K562 (cell line): Measurements from ENCODE around the gene PCYT1A. TPM values are rescaled to one million over a fixed set of nuclear protein-coding genes. Genes with fewer than 3 reads are reported as not detected.

Source experiments
- ADNP ChIP-seq: fragments of 200-800 bp; sonication (Bioruptor generic); IDR thresholded peaks from 2 replicates; pipeline ENCODE4 v1.6.1; 2016; ENCODE audit warnings: missing genetic modification characterization, missing compliant biosample characterization
- ARNT ChIP-seq, 2 experiments: fragments of 450-650 bp; IDR thresholded peaks; 2 replicates each; pipeline ENCODE4 v1.6.1; 2016; ENCODE audit warnings: mild to moderate bottlenecking in 1 of 2
- C11orf30 ChIP-seq: fragments of 450-650 bp; IDR thresholded peaks from 2 replicates; pipeline ENCODE4 v1.6.1; 2016; ENCODE audit warnings: low read depth, mild to moderate bottlenecking
- DPF2 ChIP-seq: fragments of 450-650 bp; IDR thresholded peaks from 2 replicates; pipeline ENCODE4 v1.6.1; 2016
- FOSL1 ChIP-seq: fragments of 200-800 bp; sonication (Bioruptor generic); conservative IDR thresholded peaks from 2 replicates; pipeline ENCODE4 v1.6.1; 2016; ENCODE audit warnings: missing genetic modification characterization, missing compliant biosample characterization
- FOXJ2 ChIP-seq: fragments of 200-800 bp; sonication (Bioruptor generic); IDR thresholded peaks from 2 replicates; pipeline ENCODE4 v1.6.1; 2016; ENCODE audit warnings: missing genetic modification characterization, missing compliant biosample characterization
- HDAC8 ChIP-seq: fragments of 450-650 bp; IDR thresholded peaks from 2 replicates; pipeline ENCODE4 v1.6.1; 2016; ENCODE audit warnings: mild to moderate bottlenecking, missing genetic modification characterization, moderate library complexity, missing compliant biosample characterization
- HMGN3 ChIP-seq: IDR thresholded peaks from 2 replicates; pipeline ENCODE4 v1.6.1; 2011; ENCODE audit warnings: borderline replicate concordance, low read depth, mild to moderate bottlenecking, mixed read lengths, low read length; ENCODE audit not compliant: insufficient read length; ENCODE audit errors: extremely low read depth
- HNRNPL ChIP-seq: fragments of 200-400 bp; formaldehyde crosslinking; IDR thresholded peaks from 2 replicates; pipeline ENCODE4 v1.6.1; 2017; ENCODE audit warnings: low read depth, mild to moderate bottlenecking, low read length
- HOXB6 ChIP-seq: fragments of 250-450 bp; sonication (Bioruptor Pico); IDR thresholded peaks from 2 replicates; pipeline ENCODE4 v1.5.1; 2022; ENCODE audit warnings: mild to moderate bottlenecking, borderline replicate concordance
- KAT7 ChIP-seq: sonication (generic); formaldehyde crosslinking; IDR thresholded peaks from 2 replicates; pipeline ENCODE4 v1.8.0; 2022; ENCODE audit warnings: missing genetic modification reagents, mild to moderate bottlenecking, borderline replicate concordance
- MCM2 ChIP-seq: fragments of 450-650 bp; IDR thresholded peaks from 2 replicates; pipeline ENCODE4 v1.6.1; 2017; ENCODE audit warnings: low read depth, mild to moderate bottlenecking
- MCM5 ChIP-seq: fragments of 450-650 bp; IDR thresholded peaks from 2 replicates; pipeline ENCODE4 v1.6.1; 2016; ENCODE audit warnings: low read depth
- NCOA1 ChIP-seq: fragments of 450-650 bp; IDR thresholded peaks from 2 replicates; pipeline ENCODE4 v1.6.1; 2016; ENCODE audit warnings: low read depth
- NFE2L1 ChIP-seq: fragments of 450-650 bp; IDR thresholded peaks from 2 replicates; pipeline ENCODE4 v1.6.1; 2016; ENCODE audit warnings: missing genetic modification characterization, low read depth, mild to moderate bottlenecking, missing compliant biosample characterization, moderate library complexity, borderline replicate concordance
- RBFOX2 ChIP-seq: fragments of 200-400 bp; formaldehyde crosslinking; IDR thresholded peaks from 2 replicates; pipeline ENCODE4 v1.6.1; 2017; ENCODE audit warnings: low read depth, mild to moderate bottlenecking, low read length, moderate library complexity
- SOX6 ChIP-seq: fragments of 450-650 bp; IDR thresholded peaks from 2 replicates; pipeline ENCODE4 v1.6.1; 2014; ENCODE audit warnings: mild to moderate bottlenecking
- SPI1 ChIP-seq: IDR thresholded peaks from 2 replicates; pipeline ENCODE4 v1.6.1; 2011; ENCODE audit warnings: low read depth, low read length, control low read depth, borderline replicate concordance
- ZNF316 ChIP-seq: fragments of 450-650 bp; IDR thresholded peaks from 2 replicates; pipeline ENCODE4 v1.6.1; 2016
- polyA plus RNA-seq, 8 experiments: library from polyadenylated mRNA; depleted of rRNA in 4 of 8; stranded (reverse) in 5 of 8; unstranded in 3 of 8; fragments of >200 nt; fragmentation: Nextera tagmentation in 2 of 8; fragmentation: Illumina TruSeq in 1 of 8; extraction: Ambion mirVana in 2 of 8; extraction: Trizol in 1 of 8; gene quantifications; 2 replicates each; pipeline versions ENCODE4 v1.2.1 to v1.2.3, GENCODE V29; 2011 to 2014; ENCODE audit warnings: inconsistent platforms in 1 of 8, missing spikeins in 1 of 8
- total RNA-seq, 7 experiments: library from RNA; depleted of rRNA in 6 of 7; stranded (reverse); fragments of >200 nt in 6 of 7; fragmentation: Illumina TruSeq in 2 of 7; extraction: Trizol in 2 of 7; gene quantifications; 2 replicates each; pipeline versions ENCODE4 v1.2.1 to v1.2.3, GENCODE V29; 2011 to 2021; ENCODE audit warnings: low replicate concordance in 1 of 7
- TF ChIP-seq, protein P1 (sequence below): fragments of 450-650 bp; IDR thresholded peaks from 2 replicates; pipeline ENCODE4 v1.6.1; 2017; ENCODE audit warnings: antibody characterized with exemption, mild to moderate bottlenecking
- TF ChIP-seq, protein P2 (sequence below): fragments of 250-450 bp; sonication (Bioruptor Pico); IDR thresholded peaks from 2 replicates; pipeline ENCODE4 v1.8.0; 2022; ENCODE audit warnings: inconsistent platforms
- TF ChIP-seq, protein P3 (sequence below): fragments of 200-800 bp; sonication (Bioruptor generic); IDR thresholded peaks from 2 replicates; pipeline ENCODE4 v1.6.1; 2017; ENCODE audit warnings: missing genetic modification characterization, missing compliant biosample characterization

PCYT1A gene
- total and polyA plus RNA-seq, 9 of the 15 experiments (the other 6 are each of a cell fraction or from before 2014, with no cell fraction given): 13.4 to 62.8 (median 49.4) TPM

DNA sequence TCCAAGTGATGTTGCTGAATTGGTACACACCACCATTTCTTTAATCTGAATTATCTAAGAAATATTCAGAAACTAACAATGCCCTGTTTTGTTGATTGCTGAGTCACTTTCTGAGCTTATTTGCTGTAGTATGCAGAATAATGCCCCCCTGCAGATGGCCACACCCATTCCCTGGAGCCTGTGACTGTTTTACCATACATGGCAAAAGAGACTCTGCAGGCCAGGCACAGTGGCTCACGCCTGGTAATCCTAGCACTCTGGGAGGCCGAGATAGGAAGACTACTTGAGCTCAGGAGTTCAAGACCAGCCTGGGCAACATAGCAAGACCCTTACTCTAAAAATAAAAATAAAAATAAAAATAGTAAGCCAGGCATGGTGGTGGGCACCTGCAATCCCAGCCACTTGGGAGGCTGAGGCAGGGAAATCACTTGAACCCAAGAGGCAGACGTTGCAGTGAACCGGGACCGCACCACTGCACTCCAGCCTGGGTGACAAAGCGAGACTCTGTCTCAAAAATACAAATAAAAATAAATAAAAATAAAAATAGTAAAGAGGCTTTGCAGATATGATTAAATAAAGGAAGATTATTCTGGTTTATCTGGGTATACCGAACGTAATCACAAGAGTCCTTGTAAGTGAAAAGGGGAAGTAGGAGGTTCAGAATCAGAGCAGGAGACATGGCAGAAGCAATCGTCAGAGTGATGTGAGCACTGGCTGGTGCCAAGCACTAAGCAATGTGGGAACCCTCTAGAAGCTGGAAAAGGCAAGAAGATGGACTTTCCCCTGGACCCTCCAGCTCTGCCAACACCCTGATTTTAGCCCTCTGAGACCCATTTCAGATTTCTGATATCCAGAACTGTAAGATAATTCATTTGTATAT, 19.0 kb downstream of the PCYT1A start (continued):
- TF ChIP-seq MCM2 (no peak), FOSL1 (tag) (peak; percentile 48; the same call in 1 of the 2 replicates), RBFOX2 (no peak), SPI1 (0 out of 2 replicates have a peak, but pooled peaks have one; percentile 57), KAT7 (CRISPR knock-in tag) (no peak), ZNF316 (peak; percentile 95), FOXJ2 (tag) (0 out of 2 replicates have a peak, but pooled peaks have one; percentile 35), ADNP (tag) (0 out of 2 replicates have a peak, but pooled peaks have one; percentile 44), NFE2L1 (tag) (peak; percentile 48; the same call in 1 of the 2 replicates), HOXB6 (CRISPR knock-in tag) (no peak), MCM5 (no peak), DPF2 (peak; percentile 18; the same call in 1 of the 2 replicates), ARNT (IDR thresholded peaks at IDR 0.05) (no peak), SOX6 (0 out of 2 replicates have a peak, but pooled peaks have one; percentile 21), NCOA1 (no peak), HNRNPL (no peak), HMGN3 (no peak), HDAC8 (no peak), C11orf30 (peak; percentile 92)
- TF ChIP-seq, protein P1, sequence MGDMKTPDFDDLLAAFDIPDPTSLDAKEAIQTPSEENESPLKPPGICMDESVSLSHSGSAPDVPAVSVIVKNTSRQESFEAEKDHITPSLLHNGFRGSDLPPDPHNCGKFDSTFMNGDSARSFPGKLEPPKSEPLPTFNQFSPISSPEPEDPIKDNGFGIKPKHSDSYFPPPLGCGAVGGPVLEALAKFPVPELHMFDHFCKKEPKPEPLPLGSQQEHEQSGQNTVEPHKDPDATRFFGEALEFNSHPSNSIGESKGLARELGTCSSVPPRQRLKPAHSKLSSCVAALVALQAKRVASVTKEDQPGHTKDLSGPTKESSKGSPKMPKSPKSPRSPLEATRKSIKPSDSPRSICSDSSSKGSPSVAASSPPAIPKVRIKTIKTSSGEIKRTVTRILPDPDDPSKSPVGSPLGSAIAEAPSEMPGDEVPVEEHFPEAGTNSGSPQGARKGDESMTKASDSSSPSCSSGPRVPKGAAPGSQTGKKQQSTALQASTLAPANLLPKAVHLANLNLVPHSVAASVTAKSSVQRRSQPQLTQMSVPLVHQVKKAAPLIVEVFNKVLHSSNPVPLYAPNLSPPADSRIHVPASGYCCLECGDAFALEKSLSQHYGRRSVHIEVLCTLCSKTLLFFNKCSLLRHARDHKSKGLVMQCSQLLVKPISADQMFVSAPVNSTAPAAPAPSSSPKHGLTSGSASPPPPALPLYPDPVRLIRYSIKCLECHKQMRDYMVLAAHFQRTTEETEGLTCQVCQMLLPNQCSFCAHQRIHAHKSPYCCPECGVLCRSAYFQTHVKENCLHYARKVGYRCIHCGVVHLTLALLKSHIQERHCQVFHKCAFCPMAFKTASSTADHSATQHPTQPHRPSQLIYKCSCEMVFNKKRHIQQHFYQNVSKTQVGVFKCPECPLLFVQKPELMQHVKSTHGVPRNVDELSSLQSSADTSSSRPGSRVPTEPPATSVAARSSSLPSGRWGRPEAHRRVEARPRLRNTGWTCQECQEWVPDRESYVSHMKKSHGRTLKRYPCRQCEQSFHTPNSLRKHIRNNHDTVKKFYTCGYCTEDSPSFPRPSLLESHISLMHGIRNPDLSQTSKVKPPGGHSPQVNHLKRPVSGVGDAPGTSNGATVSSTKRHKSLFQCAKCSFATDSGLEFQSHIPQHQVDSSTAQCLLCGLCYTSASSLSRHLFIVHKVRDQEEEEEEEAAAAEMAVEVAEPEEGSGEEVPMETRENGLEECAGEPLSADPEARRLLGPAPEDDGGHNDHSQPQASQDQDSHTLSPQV: peak; percentile 29; the same call in 1 of the 2 replicates
- TF ChIP-seq, protein P2, sequence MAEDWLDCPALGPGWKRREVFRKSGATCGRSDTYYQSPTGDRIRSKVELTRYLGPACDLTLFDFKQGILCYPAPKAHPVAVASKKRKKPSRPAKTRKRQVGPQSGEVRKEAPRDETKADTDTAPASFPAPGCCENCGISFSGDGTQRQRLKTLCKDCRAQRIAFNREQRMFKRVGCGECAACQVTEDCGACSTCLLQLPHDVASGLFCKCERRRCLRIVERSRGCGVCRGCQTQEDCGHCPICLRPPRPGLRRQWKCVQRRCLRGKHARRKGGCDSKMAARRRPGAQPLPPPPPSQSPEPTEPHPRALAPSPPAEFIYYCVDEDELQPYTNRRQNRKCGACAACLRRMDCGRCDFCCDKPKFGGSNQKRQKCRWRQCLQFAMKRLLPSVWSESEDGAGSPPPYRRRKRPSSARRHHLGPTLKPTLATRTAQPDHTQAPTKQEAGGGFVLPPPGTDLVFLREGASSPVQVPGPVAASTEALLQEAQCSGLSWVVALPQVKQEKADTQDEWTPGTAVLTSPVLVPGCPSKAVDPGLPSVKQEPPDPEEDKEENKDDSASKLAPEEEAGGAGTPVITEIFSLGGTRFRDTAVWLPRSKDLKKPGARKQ (CRISPR knock-in tag): no peak
- TF ChIP-seq, protein P3, sequence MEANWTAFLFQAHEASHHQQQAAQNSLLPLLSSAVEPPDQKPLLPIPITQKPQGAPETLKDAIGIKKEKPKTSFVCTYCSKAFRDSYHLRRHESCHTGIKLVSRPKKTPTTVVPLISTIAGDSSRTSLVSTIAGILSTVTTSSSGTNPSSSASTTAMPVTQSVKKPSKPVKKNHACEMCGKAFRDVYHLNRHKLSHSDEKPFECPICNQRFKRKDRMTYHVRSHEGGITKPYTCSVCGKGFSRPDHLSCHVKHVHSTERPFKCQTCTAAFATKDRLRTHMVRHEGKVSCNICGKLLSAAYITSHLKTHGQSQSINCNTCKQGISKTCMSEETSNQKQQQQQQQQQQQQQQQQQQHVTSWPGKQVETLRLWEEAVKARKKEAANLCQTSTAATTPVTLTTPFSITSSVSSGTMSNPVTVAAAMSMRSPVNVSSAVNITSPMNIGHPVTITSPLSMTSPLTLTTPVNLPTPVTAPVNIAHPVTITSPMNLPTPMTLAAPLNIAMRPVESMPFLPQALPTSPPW (CRISPR knock-in tag): peak; percentile 51; the same call in 1 of the 2 replicates
